D341Med (cell line): Measurements from ENCODE around the gene HBEGF.

Source experiments
- DNase-seq: peaks from one replicate; pipeline ENCODE4 v3.0.0; 2012; ENCODE audit warnings: low spot score

Gene HBEGF

DNA sequence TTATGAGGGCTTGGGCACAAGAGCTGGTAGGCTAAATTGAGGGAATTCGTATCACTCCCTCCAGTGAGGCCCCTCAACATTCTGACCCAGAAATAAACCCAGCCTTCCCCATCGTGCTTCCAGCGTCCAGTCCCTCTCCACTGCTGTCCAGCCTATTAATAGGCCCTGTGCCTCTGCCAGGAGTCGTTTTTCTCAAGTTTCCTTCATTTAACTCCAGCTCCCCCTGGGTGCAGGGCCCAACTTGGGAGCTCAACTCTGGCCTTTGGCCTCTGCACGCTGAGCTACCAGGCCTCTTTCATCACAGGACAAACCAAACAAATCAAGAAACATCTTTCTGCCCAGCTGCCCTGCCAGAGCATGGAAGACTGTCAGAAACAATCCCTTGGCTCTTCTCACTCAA lies 10.0 kb downstream of the HBEGF start:
- DNase-seq = no peak

- DNase-seq = no peak
Measured at GRCh38 chr5:140331638-140332037, 14.8 kb downstream of the HBEGF start.

GRCh38 chr5:140329739-140330481 lies 16.5 kb downstream of the HBEGF start:
- DNase-seq = no peak

GRCh38 chr5:140328036-140328764 lies 18.2 kb downstream of the HBEGF start:
- DNase-seq = no peak

- no peak for DNase-seq
Measured at GRCh38 chr5:140327589-140327988, 18.8 kb downstream of the HBEGF start.

- DNase-seq = no peak
Measured at GRCh38 chr5:140325486-140325885, 20.9 kb downstream of the HBEGF start.

GRCh38 chr5:140324617-140325241 lies 21.7 kb downstream of the HBEGF start:
- no peak for DNase-seq

GRCh38 chr5:140324041-140324600 lies 22.3 kb downstream of the HBEGF start:
- no peak for DNase-seq

DNA sequence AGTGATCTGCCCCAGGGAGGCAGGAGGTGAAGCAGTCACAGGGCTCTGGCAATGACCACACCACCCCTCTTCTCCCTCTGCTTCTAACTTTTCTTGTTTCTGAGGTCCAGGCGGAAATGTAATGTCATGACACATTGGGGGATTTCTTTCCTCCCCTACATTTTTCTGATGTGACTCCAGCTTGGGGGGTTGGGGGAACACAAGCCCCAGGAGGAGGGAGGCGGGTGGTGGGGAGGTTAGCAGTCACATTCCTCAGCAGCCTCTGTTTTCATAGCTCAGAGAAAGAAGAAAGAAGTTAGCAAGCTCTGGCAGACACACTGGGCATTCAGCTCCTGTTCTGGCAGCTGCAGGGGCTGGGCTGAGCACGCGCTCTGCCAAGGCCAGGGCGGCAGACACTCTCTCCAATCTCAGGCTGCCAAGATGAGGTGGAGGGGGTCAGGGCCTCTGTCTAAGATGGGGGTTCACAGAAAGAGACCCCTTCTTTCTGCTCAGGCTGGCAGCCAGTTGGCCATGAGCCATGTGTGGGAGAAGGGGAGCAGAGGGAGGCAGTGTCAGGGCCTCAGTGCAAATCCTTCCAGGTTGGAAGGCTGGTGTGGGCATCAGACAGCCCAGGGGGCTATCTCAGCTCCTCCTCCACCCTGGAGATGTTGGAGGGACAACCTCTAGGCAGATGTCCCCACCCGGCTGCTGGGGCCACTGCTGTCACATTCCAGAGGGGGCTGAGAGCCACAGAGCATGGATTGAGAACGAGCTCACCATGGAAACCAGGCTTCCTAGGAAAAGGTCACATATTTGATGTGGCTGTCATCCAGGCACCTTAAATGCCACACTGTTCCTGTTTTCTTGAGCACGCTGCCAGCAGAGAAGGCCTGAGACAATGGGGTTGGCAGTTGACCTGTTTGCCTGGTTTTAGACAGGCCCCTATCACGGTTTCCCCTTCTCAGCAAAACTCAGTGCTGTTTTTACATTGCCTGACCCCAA lies 23.4 kb downstream of the HBEGF start:
- no peak for DNase-seq

GRCh38 chr5:140321796-140322195 lies 24.6 kb downstream of the HBEGF start:
- DNase-seq = no peak

GRCh38 chr5:140319833-140320232 lies 26.6 kb downstream of the HBEGF start:
- DNase-seq = no peak

- DNase-seq = no peak
Measured at GRCh38 chr5:140318792-140319191, 27.6 kb downstream of the HBEGF start.

DNA sequence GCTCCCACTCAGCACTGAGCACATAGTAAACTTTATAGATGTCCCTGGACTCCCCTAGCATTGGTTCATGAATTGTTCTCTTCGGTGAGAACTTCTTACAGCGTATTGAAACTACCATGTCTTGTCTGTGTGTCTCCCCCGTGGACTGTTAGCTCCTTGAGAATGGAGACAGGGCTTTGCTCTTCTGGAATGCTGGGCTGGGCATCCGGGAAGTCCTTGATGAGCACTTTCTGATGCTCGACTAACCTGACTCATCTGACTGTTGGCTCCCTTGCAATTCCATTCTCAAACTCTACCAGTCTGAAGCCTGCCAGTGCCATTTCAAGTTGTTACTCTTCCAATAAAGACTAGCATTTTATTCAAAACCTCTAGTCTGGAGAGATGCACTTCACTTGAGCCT lies 28.5 kb downstream of the HBEGF start:
- no peak for DNase-seq

DNA sequence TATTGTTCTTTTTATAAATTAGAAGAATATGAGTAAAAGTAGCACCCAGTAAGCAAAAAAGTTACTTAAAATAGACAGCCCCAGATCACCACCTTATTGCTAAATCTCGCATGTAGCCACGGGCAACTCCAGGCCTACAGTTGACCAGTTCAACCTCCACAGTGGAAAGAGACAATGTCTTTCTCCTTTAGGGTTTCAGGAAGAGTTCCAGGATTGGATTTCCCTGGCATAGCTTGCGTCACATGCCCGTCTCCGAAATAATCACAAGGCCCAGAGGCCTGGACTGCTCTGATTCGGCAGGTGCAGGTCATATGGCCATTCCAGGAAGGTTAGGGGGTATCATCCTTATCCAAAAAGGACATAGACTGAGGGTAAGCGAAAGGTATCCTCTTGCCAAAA lies 33.6 kb downstream of the HBEGF start:
- no peak for DNase-seq

GRCh38 chr5:140312067-140312790 lies 34.2 kb downstream of the HBEGF start:
- DNase-seq = no peak

DNA sequence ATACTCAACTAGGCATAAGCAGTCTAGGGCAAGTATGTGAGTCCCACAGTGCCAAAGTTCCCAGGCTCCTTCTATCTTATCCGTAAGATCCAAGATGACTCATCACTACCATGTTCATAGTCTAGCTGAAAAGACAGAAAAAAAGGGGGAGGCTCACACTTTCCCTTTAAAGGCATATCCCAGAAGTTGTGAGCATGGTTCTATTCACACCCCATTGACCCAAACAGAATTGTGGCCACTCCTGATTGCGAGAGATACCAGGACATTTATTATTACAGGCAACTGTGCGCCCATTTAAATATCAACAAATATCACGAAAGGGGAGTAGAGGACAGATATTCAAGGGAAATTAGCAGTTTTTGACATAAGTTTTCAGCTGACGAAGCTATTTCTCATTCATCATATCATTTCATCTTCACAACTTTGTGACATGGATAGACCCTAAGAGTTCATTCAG lies 35.4 kb downstream of the HBEGF start:
- no peak for DNase-seq

- no peak for DNase-seq
Measured at GRCh38 chr5:140310434-140310833, 36.0 kb downstream of the HBEGF start.

DNA sequence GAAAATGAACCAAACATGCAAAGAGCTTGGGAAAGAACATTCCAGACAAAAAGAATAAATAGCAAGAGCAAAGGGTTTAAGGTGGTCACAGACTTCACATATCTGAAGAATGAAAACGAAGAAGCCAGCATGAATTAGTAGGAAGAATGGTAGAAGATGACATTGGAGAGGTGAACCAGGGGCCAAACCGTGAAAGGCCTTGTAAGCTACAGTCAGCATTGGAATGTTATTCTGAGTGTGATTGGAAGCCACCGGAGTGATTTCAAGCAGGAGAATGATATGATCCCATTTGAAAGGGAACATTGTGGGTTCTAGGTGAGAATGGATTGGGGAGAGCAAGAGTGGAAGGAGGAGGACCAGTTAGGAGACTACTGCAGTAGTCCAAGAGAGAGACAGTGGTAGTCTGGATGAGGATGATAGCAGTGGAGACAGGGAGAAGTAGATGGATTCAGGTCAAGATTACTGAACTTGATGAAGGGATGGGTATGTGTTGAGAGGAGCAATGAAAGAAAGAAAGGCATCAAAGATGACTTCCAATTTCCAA lies 36.6 kb downstream of the HBEGF start:
- no peak for DNase-seq

GRCh38 chr5:140305471-140305870 lies 40.9 kb downstream of the HBEGF start:
- DNase-seq = no peak

DNA sequence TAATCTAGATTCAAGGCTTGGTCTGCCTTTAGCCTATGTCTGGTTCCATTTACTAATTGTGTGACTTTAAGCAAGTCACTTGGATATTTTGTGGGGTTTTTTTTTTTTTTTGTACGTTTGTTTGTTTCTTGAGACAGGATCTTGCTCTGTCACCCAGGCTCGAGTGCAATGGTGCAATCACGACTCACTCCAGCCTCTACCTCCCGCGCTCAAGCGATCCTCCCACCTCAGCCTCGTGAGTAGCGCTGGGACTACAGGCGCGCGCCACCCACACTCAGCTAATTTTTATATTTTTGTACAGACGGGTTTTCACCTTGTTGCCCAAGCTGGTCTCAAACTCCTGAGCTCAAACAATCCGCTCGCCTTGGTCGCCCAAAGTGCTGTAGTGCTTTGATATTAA lies 42.4 kb downstream of the HBEGF start:
- no peak for DNase-seq
